HG03103 (cell line): ENCODE results near the gene CHRNE.
"Not testable (repeated sequence)": the region's sequence is repeated elsewhere in the genome, so short reads cannot be mapped to it uniquely, and the experiment has no call there.

Experiments used
- ATAC-seq: cut with Tn5 transposase; IDR thresholded peaks from one replicate; pipeline ENCODE4 v1.9.1; 2021; ENCODE audit warnings: low read depth; ENCODE audit not compliant: unreplicated experiment

Gene CHRNE

DNA sequence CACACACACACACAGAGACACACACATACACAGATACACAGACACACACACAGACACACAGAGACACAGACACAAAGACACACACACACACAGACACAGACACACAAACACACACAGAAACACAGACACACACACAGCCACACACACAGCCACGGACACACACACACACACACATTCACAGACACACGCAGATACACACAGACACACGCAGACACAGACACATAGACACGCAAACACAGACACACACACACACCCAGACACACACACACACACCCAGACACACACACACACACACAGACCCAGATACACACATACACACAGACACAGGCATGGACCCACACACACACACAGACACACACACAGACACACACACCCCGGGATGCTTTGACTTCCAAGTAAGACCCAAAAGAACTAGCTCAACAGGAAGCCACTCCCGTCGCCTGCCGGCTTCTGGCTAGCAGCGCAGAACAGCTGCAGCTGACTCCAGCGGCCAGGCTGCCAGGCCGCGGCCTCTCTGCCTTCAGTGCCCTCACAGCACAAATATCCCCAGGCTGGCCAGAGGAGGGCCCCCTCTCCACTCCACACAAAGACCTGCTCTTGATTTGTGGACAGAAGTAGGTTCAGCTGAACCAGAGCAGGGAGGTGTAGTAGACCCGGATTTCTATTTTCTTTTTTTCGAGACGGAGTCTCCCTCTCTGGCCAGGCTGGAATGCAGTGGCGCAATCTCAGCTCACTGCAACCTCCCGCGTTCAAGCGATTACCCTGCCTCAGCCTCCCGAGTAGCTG, 6.0 kb upstream of the CHRNE start:
- no peak for ATAC-seq

DNA sequence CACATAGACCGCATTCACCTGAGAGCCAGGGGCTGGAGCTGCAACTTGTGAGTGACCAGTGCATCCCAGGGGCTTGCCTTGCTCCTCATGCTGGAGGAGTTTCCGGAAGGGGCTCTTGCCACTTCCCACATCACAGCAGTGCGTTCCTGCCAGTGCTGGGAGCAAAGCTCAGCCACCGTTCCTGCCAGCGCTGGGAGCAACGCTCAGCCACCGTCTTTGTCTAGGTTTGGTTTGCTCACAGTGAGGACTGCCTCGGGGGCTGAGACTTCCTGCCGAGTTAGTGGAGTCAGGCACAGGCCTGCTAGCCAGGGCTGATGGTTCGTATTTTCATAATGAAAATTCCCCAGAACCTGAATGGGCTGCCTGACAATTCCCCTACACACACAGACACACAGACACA, 5.4 kb upstream of the CHRNE start:
- no peak for ATAC-seq

DNA sequence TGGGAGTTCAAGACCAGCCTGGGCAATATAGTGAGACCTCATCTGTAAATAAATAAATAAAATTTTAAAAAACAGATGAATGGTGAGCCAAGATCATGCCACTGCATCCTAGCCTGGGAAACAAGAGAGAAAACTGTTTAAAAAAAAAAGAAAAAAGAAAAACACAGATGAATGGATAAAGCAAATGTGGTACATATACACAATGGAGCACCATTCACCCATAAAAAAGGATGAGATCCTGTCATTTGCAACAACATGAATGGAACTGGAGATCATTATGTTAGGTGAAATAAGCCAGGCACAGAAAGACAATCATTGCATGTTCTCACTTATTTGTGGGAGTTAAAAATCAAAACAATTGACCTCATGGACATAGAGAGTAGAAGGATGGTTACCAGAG, 3.7 kb upstream of the CHRNE start:
- ATAC-seq = not testable (repeated sequence)

DNA sequence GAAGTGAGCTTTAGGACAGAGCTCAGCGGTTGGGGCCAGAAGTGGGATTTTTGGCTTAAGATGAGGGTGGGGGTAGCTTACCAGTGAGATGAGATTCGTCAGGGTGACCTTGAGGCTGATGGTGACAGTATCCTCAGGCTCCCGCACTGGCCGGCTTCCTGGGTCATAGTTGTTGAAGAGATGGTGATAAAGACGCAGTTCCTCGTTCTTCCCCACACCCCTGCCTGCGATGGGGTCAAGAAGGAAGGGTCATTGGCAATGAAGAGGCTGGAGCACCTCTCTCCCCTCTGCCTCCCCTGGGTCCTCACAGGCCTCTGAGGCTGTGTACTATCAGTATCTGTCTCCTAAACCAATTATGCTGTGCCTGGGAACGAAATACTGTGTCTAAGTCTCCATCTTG, 358 bp downstream of the CHRNE start:
- no peak for ATAC-seq

DNA sequence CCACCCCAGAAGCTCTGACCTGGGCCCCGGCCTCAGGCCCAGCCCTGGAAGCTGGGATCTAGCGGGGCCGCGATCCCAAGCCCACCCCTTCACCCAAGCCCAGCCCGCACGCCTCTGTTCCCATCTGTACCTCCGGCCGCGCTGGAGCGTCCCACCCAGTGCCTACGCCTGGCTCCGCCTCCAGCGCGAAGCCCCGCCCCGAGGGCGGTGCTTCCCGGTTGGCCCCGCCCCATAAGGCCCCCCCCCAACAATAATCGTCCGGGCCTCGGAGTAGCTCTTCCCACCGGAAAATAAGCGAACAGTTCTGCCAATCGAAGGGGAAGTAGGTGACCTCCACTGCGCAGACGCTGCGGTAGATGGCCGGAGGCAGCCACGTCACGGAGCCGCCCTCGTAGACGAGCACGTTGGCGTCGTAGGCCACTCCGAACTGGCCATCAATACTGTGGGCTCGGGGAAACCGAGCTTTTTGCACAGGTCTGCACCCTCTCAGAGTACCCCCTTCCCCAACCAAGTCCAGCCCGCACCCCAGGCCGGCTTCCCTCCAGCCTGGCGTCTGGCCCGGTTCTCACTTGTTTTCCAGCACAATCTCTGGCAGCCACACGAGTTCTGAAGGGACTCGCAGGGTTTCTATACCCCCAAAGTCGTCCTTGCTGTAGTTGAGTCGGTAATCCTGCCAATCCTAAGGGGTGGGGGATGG, 1.1 kb downstream of the CHRNE start:
- no peak for ATAC-seq

DNA sequence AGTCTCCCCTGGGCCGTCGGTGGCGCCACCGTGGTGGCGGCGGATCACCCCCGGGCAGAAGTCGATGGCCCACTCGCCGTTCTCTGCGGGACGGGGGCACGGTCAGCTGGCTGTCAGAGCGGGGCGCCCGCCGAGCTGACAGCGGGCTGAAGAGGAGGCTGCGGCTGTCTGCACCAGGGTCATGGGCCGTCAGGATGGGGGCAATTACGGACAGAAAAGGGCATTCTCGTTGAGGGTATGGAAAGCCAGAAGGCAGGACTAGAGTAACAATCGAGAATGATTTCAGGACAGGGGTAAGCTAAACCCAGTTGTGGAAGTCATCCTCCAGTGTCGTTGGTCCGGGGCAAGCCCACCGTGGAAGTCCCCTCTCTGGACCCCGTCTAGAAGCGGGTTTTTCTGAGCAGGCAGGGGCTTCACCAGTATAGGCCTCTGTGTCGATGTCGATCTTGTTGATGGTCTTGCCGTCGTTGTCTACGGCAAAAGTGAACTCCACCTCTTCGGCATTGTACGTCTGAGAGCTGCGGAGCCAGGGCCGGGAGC, 1.7 kb downstream of the CHRNE start:
- no peak for ATAC-seq

DNA sequence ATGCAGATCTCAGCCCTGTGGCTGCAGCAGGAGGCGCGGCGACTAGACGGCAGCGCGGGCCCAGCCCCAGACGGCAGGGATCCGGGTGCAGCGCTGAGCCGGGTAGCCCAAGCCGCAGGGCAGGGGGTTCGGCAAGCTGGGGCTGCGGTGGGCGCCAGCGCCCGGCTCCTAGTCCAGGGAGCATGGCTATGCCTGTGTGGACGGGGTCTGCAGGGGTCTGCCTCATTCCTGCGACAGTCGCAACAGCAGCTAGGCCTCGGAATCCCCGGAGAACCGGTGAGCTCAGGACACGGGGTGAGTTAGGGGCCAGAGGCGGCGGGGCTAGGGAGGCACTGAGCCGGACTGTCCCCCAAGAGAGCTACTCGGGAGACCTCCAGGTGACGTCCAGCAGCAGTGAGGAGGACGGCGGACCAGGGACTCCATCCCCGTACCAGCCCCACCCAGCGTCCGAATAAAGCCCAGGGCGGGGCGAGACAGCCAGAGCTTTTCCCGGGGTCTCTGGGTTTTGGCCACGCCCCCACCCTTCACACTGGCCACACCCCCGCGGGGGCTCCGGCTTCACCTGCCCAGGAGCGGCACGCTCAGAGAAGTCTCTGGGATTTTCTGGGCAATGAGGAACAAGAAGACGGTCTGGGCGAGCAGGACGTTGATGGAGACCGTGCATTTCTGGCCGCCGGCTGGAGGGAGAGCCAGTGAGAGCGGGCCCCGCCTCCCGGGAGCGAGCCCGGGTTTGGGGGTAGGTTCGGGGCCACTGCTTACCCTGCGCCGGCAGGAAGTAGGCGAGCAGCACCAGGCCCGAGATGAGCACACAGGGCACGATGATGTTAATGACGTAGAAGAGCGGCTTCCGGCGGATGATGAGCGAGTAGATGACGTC, 2.4 kb downstream of the CHRNE start:
- ATAC-seq = no peak

DNA sequence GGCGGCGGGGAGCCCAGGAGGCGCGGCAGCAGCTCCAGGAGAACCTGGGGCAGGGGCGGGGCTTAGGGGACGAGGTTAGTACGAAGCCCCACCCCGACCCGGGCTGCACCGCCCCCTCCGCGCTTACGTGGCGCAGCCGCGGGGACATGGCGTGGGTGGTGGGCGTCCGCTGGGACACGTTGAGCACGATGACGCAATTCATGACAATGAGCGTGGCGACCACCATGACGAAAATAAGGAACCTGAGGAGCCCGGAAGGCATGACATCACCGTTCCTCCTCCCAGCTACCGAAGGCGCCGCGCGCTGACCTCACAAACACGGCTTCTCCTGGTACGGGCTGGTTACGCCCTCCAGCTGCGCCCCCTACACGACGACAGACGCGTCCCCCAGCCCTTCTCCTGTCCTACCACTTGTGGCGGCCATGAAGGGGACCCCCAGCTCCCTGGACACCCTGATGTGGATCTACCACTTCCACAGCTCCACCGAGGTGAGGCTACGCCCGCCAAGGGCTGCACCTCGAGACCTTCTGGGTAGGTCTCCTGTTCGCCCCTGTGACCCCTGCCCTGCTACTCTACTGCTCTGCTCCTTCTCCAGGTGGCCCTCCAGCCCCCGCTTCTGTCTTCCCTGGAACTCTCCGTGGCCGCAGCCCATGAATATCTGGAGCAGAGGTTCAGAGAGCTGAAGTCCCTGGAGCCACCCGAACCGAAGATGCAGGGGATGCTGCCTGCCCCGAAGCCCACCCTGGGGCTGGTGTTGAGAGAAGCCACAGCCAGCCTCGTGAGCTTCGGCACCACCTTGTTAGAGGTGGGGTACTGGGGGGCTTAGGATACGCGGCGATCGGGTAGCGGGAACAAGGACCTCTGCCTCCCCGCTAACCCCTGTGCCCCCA, 3.3 kb downstream of the CHRNE start, which contains the start of gene C17orf107:
TSS of gene C17orf107 (plus strand) at position 196 of the 890 bp plus-strand sequence. CDS start at position 423, 227 bp downstream.
- ATAC-seq = peak; percentile 43

DNA sequence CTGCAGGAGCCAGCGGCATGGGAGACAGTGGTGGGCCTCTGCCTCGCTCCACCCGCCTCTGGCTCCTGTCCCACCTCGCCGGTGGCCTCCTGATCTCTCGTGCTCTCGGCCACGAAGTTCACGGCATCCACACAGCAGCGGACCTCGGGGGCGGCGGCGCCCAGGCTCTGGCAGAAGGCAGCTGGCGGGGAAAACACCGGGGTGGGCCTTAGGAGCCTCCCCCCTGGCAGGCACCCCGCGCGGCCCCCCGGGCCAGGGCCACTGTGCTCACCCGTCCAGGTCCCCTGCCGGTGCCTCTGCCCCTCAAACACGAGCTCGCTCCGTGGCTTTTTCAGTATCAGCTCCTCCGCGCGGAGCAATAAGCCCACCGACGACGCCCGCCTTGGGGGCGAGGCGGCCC, 4.0 kb downstream of the CHRNE start:
- ATAC-seq = no peak

DNA sequence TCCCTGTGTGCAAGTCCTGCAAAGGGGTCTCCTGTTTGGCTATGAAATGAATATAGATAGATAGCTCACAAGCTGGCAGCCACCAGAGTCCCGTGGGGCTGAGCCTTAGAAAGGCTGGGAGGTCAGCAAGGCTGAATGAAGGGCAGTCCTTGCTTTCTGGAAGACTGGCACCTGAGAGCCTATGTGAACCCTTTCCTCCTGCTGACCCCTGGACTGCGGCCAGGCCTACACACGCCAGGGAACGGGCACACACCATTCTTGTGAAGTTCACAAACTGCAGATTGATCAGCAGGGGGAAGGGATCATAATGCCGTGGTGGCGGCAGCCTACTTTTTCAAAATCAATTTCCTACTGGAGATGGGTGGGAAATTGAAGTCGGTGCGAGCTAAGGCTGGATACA, 4.5 kb downstream of the CHRNE start:
- no peak for ATAC-seq

DNA sequence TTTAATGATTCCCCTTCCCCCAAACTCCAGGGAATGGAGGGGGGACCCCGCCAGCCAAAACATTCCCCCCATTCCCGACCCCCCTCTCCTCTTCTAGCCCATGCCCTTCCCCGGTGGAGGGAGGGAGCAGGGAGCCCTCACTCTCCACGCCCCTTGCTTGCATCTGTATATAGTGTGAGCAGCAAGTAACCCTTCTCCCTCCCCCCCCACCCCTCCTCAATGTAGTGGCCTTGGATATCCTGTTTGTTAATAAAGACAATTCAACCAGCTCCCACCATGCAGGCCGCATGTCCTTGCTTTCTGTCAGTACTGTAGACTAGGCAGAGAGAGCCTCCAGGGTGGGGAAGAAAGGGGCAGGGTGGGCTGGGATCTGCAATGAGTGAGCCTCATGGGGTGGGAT, 5.1 kb downstream of the CHRNE start:
- ATAC-seq = no peak

DNA sequence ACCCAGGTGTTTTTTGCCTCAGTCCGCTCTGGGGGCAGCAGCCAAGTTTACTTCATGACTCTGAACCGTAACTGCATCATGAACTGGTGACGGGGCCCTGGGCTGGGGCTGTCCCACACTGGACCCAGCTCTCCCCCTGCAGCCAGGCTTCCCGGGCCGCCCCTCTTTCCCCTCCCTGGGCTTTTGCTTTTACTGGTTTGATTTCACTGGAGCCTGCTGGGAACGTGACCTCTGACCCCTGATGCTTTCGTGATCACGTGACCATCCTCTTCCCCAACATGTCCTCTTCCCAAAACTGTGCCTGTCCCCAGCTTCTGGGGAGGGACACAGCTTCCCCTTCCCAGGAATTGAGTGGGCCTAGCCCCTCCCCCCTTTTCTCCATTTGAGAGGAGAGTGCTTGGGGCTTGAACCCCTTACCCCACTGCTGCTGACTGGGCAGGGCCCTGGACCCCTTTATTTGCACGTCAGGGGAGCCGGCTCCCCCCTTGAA, 5.7 kb downstream of the CHRNE start:
- no peak for ATAC-seq

DNA sequence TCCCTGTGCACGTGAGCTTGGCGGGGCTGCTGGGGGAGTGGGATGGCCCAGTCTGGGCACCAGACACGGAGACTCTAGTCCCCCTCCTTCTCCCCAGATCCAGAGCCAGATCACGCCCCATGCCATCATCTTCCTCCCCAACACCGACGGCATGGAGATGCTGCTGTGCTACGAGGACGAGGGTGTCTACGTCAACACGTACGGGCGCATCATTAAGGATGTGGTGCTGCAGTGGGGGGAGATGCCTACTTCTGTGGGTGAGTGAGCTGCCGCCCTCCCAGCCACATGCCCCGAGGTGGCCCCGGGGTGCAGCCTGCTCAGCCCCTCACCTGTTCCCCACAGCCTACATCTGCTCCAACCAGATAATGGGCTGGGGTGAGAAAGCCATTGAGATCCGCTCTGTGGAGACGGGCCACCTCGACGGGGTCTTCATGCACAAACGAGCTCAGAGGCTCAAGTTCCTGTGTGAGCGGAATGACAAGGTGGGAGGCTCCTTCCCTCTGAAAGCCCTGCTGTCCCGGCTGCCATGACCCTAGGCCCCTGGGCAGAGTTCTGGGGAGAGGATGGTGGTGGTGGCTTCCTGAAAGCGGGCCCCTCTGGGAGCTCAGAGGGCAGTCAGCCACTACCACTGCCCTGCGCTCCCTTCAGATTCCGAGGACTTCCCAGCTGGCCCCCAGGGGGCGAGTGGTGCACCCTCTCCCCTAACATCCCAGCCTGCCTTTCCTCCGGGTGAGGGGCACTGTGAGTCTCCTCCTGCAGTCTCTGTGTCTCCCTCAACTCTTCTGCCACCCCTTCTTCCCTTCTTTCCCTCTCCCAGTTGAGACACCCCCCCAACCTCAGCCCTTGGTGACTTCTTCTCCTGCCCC, 6.3 kb downstream of the CHRNE start:
- no peak for ATAC-seq

DNA sequence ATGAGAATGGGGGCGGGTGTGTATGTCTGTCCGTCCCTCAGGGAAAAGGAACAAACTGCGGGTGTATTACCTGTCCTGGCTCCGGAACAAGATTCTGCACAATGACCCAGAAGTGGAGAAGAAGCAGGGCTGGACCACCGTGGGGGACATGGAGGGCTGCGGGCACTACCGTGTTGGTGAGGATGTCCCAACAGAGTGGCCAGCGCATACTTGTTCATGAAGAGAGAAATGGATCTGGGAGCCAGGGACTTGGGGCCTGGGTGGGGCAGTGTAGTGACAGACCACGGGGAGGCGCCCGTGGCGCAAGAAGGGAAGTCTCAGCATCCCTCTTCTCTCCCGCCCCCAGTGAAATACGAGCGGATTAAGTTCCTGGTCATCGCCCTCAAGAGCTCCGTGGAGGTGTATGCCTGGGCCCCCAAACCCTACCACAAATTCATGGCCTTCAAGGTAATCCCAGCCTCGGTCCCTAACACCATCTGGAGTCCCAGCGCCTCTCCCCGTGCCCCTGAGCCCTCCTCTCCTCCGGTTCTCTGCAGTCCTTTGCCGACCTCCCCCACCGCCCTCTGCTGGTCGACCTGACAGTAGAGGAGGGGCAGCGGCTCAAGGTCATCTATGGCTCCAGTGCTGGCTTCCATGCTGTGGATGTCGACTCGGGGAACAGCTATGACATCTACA, 7.1 kb downstream of the CHRNE start:
- ATAC-seq = no peak

DNA sequence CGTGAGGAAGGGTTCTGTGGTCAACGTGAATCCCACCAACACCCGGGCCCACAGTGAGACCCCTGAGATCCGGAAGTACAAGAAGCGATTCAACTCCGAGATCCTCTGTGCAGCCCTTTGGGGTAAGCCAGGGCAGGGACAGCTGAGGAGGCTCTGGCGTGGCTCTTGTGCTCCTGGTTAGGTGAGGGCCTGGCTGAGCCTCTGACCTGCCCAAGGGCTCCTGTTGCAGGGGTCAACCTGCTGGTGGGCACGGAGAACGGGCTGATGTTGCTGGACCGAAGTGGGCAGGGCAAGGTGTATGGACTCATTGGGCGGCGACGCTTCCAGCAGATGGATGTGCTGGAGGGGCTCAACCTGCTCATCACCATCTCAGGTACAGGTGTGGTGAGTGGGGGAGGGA, 7.8 kb downstream of the CHRNE start:
- ATAC-seq = no peak

DNA sequence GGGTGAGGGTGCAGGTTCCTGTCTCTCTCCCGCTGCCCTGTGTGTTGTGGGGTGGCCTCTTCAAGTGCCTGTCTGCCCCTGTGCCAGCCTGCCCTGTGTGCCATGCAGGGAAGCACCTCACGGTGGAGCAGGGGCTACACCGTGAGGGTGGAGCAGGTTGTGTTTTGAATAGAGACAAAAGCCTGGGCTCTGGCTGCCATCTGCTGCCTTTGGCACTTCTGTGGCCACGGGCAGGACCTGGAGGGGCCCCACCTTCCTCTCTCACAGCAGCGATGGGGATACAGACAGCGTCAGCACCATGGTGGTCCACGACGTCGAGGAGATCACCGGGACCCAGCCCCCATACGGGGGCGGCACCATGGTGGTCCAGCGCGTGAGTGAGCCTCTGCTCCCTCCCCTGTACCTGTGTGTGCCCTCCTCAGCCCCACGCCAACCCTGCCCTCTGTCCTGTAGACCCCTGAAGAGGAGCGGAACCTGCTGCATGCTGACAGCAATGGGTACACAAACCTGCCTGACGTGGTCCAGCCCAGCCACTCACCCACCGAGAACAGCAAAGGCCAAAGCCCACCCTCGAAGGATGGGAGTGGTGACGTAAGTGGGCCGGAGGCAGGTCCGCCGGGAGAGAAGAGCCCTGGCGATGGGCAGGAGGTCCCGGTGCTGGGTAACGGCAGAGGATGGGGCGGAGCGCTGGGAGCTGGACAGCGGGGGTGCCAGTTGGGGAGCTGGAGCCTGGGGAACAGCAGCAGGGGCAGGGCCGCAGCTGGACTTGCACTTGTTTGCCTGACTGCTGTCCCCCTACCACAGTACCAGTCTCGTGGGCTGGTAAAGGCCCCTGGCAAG, 9.0 kb downstream of the CHRNE start:
- ATAC-seq = no peak

DNA sequence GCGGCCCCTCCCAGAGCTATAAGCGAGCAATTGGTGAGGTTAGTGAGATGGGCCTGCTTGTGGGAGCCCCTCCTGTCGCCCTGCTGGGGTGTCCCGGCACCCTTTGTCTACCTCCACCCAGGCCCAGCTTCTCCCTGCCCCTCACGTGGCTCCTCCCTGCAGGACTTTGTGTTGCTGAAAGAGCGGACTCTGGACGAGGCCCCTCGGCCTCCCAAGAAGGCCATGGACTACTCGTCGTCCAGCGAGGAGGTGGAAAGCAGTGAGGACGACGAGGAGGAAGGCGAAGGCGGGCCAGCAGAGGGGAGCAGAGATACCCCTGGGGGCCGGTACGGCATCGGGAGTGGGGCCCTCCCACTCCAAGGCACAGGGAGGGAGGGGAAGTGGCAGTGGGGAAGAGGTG, 9.6 kb downstream of the CHRNE start:
- ATAC-seq = no peak
